ENCODE results near the gene KCTD20.

- TF ChIP-seq REST (IDR thresholded peaks at IDR 0.05; ENCODE audit: insufficient replicate concordance, low read depth), result peak; percentile 45
- no peak for TF ChIP-seq CTCF (IDR thresholded peaks at IDR 0.05; ENCODE audit: insufficient read depth, low read length)
- peak; percentile 83 for TF ChIP-seq POLR2AphosphoS5 (IDR thresholded peaks at IDR 0.05; ENCODE audit: low read depth)
- TF ChIP-seq SPI1 (IDR thresholded peaks at IDR 0.05; ENCODE audit: borderline replicate concordance, low read depth), result peak; percentile 9; the same call in 1 of the 2 replicates
Observed at GRCh38 chr6:36442671-36443470, at the start of gene KCTD20, which contains the start of gene PXT1.
